HG03097 (cell line): ENCODE measurements around the gene THAP6.
"Not testable (repeated sequence)": the region's sequence is repeated elsewhere in the genome, so short reads cannot be mapped to it uniquely, and the experiment has no call there.

Experiments
- ATAC-seq: cut with Tn5 transposase; IDR thresholded peaks from one replicate; pipeline ENCODE4 v1.9.1; 2021; ENCODE audit not compliant: unreplicated experiment, low FRiP score

THAP6 gene, protein sequence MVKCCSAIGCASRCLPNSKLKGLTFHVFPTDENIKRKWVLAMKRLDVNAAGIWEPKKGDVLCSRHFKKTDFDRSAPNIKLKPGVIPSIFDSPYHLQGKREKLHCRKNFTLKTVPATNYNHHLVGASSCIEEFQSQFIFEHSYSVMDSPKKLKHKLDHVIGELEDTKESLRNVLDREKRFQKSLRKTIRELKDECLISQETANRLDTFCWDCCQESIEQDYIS

DNA sequence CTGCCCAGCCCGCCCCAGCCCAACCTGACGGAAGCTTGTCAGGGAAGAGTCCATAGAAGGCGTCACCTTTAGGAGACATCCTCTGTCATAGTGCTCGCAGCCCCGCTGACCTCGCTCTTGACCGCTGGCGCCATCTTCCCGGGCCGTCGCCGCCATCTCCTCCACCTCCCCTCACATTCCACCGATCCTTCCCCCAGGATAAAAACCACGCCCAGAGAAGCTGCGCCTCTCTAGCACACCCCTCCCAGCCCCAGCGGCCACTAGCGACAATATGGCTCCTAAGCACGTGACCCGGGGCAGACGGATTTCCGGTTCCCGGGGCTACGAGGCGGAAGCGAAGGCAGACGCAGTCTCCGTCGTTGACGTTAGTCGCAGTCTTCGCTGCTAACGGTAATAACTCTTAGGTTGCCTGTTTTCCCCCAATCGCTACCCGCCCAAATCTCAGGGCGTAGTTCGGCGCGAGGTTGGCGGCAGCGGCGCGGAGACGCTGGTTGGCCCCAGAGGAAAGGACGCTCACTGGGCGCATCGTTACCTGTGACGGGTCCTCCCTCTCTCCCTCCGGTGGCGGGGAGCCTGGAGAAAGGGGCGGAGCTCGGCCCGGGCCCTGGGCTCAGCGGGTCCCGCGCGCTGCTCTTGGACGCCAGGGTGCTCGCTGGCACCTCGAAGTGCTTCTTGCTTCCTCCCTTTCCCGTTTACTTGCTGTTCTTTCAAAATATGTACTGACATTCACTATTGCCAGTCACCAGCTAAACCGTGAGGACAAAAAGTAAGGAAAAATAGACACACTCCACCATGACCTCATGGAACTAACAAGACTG is at the start of gene THAP6, which contains the start of gene RCHY1:
Gene THAP6, plus strand, starts transcription at position 343 of the 818 bp plus-strand sequence. CDS start 980 bp downstream, outside the sequence.
Gene RCHY1, minus strand, starts transcription at position 273 of the 818 bp plus-strand sequence. Its CDS starts 117 bp downstream, at position 156.
- peak; percentile 92 for ATAC-seq

DNA sequence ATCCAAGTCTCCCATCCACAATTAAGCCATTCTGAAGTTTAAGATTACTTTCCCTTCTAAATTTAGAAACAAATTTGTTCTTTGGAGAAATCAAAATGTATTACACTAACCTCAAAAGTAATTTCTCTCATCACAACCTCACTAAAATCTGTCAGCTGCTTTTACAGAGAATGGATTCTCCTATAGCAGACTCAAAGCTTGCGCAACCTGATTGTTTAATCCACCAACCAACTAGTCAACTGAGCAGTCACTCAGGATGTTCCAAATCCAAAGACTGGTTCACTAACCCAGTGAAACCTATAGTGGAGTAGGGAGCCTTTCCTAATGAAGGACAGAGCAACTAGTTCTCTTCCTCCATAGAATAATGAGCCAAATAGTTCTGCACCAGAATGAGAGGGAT is 44.4 kb upstream of the THAP6 start:
- ATAC-seq = no peak

DNA sequence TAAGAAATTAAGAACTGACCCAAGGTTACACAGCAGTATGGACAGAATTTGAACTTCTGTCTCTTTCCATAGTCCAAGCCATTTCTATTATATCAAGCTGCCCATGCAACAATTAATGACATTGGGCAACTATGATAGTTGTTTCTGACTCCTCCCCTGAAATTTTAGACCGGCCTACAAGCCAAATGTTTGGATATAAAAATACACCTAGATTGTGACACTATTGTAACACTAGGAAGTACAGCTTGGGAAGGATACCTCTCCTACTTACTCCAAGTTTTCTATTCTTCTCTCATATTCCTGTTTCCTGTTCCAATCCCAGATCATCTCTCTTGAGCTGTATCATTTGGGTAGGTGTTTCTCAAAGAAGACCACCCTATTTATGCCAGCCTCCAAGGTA is 43.5 kb upstream of the THAP6 start:
- ATAC-seq = no peak

DNA sequence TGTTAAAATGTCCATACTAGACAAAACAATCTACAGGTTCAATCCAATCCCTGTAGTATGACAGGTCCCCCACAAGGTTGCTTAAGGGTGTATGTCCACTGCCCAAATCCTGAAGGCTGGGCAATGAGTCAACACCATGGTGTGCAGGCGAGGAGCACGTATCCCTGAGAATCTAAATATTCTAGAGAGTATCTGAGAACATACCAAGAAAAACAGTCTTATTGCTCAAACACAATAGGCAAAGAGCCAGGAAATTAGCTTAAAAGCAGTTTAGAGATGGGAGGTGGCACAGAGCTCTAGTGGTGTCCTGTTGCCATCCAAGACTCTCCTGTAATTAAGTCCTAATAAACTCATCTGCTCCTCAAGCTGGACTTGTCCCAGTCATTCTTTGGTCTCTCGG is 37.1 kb upstream of the THAP6 start:
- ATAC-seq = no peak

DNA sequence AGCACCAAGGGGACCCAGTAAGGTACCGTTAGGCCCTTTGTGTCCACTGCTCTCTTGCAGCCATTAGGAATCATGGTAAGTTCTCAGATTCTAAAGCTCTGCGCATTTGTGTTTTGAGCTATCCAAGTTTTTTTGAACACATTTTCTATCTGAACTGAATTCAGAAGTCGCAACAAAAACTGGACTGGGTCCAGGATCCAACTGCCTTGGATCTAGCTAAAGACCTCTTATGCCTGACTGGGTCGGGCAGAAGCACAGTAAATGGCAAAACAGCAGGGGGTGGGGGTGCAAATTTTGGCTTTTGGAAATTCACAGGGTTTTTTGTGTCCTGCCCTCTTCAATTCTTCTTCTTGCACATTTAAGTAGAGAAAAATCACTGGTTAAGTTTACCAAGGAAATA is 30.1 kb upstream of the THAP6 start:
- no peak for ATAC-seq

DNA sequence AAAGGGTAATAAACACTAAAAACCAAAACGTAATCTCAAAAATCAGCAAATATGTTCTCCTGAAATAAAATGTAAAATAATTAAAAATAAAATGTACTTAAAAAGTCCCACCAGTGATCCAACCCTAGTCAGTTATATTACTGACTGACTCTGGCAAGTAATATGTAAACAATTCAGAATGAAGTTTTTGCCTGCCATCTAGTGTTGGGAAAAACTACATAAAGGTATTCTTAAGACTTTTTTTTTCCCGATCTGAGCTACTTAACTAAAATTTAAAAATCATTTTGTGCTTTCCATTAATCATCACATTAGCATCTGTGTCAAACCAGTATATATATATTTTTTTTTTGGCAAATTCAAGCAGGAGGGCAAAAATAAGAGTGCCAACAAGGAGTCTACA is 24.1 kb upstream of the THAP6 start:
- ATAC-seq = no peak

DNA sequence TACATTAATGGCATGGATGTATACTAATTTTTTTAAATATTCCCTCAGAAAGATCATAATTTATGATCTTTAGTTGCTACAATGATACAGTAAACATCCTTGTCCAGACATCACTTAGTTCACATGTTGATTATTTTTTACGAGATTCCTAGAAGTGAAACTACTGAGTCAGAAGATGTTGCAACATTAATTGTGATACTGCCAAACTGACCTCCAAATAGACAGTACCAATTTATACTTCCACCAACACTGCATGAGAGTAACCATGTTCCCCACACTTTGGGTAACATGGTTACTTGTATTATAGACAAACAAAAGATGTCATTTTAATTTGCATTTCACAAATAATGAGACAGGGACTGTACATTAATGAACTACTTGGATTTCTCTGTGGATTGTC is 19.7 kb upstream of the THAP6 start:
- ATAC-seq = no peak

DNA sequence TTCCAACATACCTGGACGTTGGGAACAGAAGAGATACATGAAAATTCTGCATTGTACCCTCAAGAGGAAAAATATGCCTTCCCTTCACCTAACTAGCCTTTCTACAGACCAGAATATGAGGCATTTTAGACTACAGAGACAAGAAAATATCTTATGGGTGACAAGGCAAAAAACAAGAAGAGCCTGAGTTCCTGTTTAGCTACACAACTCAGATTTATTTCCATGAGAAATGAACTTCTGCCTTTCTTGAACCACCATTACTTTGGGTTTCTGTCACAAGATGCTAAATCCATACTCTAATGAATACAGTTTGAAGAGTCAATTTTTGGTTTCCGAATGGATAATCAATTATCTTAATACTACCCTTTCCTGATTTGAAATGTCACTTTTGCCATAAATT is 18.8 kb upstream of the THAP6 start:
- no peak for ATAC-seq

DNA sequence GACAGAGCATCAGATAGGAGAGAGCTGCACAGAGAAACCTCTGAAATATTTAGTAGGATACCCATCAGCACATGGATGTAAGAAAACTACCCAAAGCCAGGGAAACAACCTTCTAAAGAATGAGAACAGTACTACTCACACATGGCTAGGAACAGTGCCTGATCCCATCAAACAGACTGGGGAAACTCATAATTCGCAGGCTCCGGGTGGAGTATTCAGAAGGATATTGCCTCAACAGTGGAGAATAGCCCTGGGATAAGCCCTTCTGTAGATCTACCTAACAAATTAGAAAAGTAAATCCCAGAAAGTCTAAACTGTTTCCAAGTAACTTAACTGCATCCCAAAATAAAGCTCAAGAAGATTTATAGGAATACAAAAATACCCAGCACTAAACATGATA is 17.9 kb upstream of the THAP6 start:
- ATAC-seq = no peak

DNA sequence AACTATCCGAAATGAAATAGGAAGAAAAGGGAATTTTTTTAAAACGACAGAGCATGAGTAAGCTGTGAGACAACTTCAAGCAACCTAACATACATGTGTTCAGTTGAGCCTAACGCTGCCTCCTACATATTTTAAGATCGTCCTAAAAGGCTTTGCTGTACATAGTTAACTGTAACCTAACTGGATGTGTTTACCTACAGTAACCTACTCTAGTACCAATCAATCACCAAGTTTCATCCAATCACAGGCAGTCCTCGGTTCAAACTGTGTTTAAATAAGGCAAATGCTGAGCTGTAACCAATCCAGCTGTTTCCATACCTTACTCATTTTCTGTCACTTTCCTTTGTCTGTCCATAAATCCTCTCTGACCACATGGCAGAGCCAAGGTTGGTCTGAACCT is 17.1 kb upstream of the THAP6 start:
- no peak for ATAC-seq

DNA sequence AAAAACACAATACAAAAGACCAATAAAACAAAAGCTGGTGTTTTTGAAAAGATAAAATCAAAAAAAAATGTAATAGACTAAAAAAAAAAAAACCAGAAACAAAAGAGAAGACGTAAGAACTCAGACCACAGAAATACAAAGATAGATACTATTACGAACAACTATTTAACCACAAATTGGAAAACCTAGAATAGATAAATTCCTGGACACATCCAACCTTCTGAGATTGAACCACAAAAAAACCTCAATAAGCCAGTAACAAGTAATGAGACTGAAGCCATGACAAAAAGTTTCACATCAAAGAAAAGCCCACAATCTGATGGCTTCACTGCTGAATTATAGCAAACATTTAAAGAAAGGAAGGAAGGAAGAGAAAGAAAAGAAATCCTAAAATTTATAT is 16.2 kb upstream of the THAP6 start:
- no peak for ATAC-seq

DNA sequence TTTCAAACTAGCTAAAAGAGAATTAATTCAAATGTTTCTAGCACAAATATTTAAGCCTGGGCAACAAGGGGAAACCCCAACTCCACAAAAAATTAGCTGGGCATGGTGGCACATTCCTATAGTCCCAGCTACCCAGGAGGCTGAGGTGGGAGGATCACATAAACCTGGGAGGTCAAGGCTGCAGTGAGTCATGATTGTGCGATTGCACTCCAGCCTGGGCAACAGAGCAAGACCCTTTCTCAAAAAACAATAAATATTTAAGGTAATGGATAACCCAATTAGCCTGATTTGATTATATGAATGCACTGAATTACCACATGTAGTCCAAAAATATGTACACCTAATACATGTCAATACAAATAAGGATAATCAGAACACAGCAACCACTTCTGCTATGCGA is 14.4 kb upstream of the THAP6 start:
- no peak for ATAC-seq

DNA sequence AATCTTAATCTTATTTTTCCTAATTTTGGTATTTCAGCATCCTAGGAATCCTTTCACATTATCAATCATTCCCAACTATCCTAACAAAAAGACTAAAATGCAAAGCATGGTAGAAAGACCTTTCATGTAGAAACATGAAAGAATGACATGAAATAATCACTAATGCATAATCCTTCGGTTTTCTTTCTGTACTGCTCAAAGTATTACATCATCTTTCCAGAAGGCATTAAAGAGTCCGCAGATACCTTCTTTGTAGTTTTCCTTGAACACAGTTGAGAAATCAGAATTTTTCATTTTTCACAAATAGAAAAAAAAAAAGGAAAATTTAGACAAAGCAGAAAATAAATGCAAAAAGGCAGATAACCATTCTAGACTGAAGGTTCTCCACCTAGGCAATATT is 11.6 kb upstream of the THAP6 start:
- ATAC-seq = no peak

DNA sequence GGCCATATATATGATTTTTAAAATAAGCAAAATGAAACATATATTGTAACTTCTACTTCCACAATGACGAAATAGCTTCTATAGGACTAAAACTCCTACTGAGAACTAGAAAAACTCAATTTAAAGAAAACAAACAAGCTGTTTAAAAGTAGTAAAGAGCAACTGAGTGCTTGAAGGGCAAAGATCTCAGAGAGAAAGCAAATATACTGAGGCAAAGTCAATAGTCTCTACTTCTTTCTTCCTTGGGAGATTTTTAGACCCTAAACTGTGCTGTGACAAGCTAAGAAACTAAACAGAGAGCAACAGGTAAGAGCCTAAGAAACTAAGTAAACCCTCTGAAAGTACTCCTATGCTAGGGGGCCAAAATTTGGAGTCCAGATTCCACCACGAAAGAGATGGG is 8.6 kb upstream of the THAP6 start:
- no peak for ATAC-seq

DNA sequence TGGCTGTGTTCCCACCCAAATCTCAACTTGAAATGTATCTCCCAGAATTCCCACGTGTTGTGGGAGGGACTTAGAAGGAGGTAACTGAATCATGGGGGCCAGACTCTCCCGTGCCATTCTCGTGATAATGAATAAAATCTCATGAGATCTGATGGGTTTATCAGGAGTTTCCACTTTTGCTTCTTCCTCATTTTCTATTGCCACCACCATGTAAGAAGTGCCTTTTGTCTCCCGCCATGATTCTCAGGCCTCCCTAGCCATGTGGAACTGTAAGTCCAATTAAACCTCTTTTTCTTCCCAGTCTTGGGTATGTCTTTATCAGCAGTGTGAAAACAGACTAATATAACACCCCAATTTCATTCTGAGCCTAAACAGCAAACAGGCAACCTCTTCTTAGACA is 4.7 kb upstream of the THAP6 start:
- ATAC-seq = not testable (repeated sequence)

DNA sequence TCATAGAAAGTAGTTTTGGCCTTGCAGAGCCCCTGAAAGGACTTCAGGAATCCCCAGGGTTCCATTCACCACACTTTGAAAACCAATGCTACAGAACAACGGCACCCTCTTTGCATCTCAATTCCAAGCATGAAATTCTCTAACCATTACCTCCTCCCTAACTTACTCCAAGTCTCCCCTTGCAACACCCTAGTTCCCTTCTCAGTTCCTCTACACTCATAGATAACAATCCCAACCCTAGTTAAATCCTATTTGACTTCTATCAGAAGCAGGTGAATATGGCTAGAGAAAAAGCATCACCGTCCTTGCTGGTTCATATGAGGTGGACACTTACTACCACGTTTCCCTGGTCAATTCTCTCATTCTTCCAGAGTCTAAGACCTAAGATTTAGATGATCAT is 2.4 kb upstream of the THAP6 start:
- ATAC-seq = no peak

DNA sequence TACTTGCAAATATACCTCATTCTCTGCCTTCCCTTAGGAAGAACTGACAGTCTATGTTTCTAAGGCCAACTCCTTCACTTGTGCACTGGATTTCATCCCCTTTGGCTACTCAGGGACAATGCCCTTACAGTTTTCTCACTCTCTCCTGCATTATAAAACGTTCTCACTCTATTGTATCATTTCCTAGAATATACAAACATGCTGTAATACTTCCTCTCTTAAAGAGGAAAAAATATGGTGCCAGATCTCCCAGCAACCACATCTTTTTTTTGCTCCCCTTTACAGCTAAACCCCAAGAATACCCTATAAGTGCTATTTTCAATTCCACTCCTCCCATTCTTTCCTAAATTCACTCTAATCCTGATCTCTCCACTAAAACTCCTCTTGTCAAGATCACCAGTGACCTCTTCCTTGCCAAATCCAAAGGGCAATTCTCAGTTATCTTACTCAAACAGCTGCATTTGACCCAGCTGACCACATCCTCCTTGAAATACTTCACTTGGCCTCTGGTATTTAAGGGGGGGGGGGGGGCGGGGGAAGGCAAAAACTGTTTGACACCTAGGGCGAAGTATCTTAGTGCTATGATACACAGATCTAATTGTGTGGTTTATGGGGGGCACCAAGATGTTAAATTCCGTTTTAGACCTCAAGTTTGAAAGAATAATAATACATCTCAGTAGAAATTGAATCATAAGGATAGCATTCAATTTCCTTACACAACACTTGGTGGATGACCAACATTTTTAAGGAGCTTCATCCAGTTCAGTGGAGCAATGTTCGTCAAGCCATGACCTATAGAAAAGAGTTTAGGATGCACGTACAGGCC is 1.7 kb upstream of the THAP6 start:
- ATAC-seq = no peak

DNA sequence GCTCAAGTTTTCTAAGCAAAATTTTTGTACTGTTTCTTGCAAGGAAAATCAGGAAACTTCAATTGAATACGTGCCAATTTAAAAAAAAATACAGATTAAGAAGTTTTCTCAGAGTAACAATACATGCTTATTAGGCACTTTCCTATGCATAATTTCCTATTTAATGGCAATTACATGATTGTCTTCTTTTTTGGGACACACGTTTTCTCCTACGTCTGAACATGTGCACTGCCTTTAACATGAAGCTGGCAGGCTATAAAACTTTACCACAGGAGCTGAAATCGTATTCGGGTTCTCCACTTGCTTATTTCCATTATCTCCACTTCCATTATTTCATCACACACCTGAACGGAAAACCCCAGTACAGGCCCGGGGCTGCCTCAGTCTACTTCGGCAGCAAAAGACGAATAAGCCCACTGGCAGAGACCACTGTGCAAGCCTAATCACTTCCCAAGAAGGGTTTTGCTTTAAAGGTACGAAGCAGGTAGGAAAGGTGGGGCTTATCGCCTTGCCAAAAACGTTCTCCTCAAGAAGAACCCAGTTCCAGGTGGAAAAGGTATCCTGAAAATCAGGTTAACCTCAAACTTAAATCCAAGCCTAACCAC is 645 bp upstream of the THAP6 start:
- ATAC-seq = peak; percentile 0

DNA sequence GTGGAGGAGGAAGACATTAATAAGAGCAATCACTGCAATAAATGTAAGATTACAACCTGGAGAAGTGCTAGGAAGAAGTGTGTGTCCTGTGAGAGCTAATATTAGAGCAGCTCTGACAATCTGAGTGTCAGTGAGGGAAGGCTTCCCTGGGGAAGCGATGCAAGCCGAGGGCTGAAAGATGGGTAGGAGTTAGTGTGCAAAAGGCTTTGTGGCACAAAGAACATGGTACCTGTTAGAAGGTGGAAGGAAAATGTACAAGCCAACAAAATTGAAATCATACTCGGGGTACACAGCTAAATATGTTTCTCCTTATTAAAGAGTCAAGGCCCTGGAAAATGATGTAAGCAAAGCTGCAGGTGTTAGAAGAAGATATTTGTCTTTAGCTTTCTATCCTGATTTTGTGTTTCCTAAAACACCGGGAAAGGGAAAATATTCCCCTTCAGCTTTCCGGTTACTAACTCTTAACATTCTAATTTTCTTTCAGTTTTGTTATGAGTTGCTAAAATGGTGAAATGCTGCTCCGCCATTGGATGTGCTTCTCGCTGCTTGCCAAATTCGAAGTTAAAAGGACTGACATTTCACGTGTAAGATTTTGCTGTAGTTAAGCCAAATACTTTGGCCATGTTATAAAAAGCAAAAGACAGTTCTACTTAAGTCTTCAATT is 808 bp downstream of the THAP6 start:
- peak; percentile 1 for ATAC-seq

DNA sequence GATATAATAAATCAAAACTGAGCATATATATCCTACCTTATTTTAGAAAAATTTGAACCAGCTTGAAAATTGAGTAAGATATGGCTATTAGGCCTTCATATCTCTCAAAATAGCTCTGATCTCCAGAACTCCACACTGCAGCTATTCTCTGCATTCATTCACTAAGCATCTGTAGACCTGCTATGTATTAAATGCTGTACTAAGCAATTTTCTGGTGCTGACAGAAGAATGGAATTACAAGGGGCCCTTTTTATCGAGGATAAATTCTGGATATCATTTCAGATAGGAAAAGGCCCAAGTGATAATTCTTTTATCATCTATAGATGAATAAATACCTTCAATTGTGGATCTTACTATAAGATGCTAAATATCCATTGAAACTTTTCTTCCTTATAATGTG is 1.9 kb downstream of the THAP6 start:
- ATAC-seq = no peak
